Regular cardiac myocyte (primary cell): ENCODE data around the gene AMHR2. TPM values are rescaled to one million over a fixed set of nuclear protein-coding genes. Genes with fewer than 3 reads are reported as not detected.

Experiments used
- total RNA-seq: library from RNA; depleted of rRNA; stranded (reverse); fragments of >200 nt; gene quantifications from 2 replicates; pipeline ENCODE4 v1.2.3, GENCODE V29; 2014

The AMHR2 gene
- under 0.01 TPM in 1 of 2 replicates, not detected in the other for total RNA-seq

GRCh38 chr12:53423597-53423996, at the start of gene AMHR2:
AMHR2 (plus strand) TSS chr12:53423855; CDS start chr12:53423935, 80 bp downstream.

GRCh38 chr12:53380104-53380793, 43.4 kb upstream of the AMHR2 start, which contains the start of gene SP1:
SP1 (plus strand) TSS chr12:53380176; CDS start chr12:53380292, 116 bp downstream.

GRCh38 chr12:53441040-53441833, 17.6 kb downstream of the AMHR2 start, which contains the start of gene PRR13:
PRR13 (plus strand) TSS chr12:53441734; CDS start chr12:53442715, 981 bp downstream.

GRCh38 chr12:53451661-53452158, 28.1 kb downstream of the AMHR2 start, which contains the start of gene PCBP2:
PCBP2 (plus strand) TSS chr12:53452102; CDS start chr12:53454801, 2,699 bp downstream.

Other genes with a start within 250 kb of the AMHR2 start
- gene ZNF740, start 243.1 kb upstream of the AMHR2 start, total RNA-seq, result 13.0 and 14.4 TPM in 2 replicates
- gene CSAD, start 242.9 kb upstream of the AMHR2 start, total RNA-seq, result 5.0 and 13.0 TPM in 2 replicates
- 0.19 and 0.56 TPM in 2 replicates for gene ITGB7, start 216.6 kb upstream of the AMHR2 start, total RNA-seq
- gene RARG, start 191.6 kb upstream of the AMHR2 start, total RNA-seq, result 14.4 and 21.9 TPM in 2 replicates
- 2.0 and 10.0 TPM in 2 replicates for gene ESPL1, start 155.6 kb upstream of the AMHR2 start, total RNA-seq
- 735 and 1,031 TPM in 2 replicates for gene PFDN5, start 128.3 kb upstream of the AMHR2 start, total RNA-seq
- 38.6 and 50.0 TPM in 2 replicates for gene MYG1, start 124.2 kb upstream of the AMHR2 start, total RNA-seq
- gene AAAS, start 102.2 kb upstream of the AMHR2 start, total RNA-seq, result 33.4 and 40.9 TPM in 2 replicates
- gene SP7, start 87.5 kb upstream of the AMHR2 start, total RNA-seq, result not detected in 2 replicates
- 18.3 and 27.8 TPM in 2 replicates for gene SP1, start 43.7 kb upstream of the AMHR2 start, total RNA-seq
- 19.7 and 29.5 TPM in 2 replicates for gene PRR13, start 17.9 kb downstream of the AMHR2 start, total RNA-seq
- gene PCBP2, start 28.2 kb downstream of the AMHR2 start, total RNA-seq, result 172 and 193 TPM in 2 replicates
- gene MAP3K12, start 75.6 kb downstream of the AMHR2 start, total RNA-seq, result 20.1 and 29.6 TPM in 2 replicates
- 26.2 and 55.4 TPM in 2 replicates for gene TARBP2, start 77.4 kb downstream of the AMHR2 start, total RNA-seq
- not detected in 2 replicates for gene NPFF, start 83.6 kb downstream of the AMHR2 start, total RNA-seq
- gene ATF7, start 202.5 kb downstream of the AMHR2 start, total RNA-seq, result 6.5 and 8.1 TPM in 2 replicates